Immature natural killer cell (primary cell): ENCODE measurements around the gene PNLIPRP1. TPM values are rescaled to one million over a fixed set of nuclear protein-coding genes. Genes with fewer than 3 reads are reported as not detected.

Experiments
- DNase-seq, 3 donors: peaks; one replicate each; pipeline ENCODE4 v3.0.0; 2022; ENCODE audit warnings: mixed read lengths in 1 of 3
- H3K27ac Mint-ChIP-seq, 6 donors: one replicate each; pipeline ENCODE4 v1.8.0; 2020; ENCODE audit warnings: mixed read lengths in 6 of 6, mild to moderate bottlenecking in 5 of 6, inconsistent platforms in 4 of 6, moderate library complexity in 3 of 6
- H3K27me3 Mint-ChIP-seq, 3 donors: one replicate each; pipeline ENCODE4 v1.8.0; 2020 to 2021; ENCODE audit warnings: low read depth in 3 of 3, mild to moderate bottlenecking in 3 of 3, mixed read lengths in 3 of 3, moderate library complexity in 3 of 3, inconsistent platforms in 1 of 3
- H3K36me3 Mint-ChIP-seq, 3 donors: one replicate each; pipeline ENCODE4 v1.8.0; 2020; ENCODE audit warnings: mixed read lengths in 3 of 3, inconsistent platforms in 2 of 3, mild to moderate bottlenecking in 2 of 3
- H3K4me1 Mint-ChIP-seq, 2 donors: one replicate each; pipeline ENCODE4 v1.8.0; 2020; ENCODE audit warnings: inconsistent platforms in 2 of 2, mild to moderate bottlenecking in 2 of 2, mixed read lengths in 2 of 2, moderate library complexity in 1 of 2
- H3K4me3 Mint-ChIP-seq, 5 donors: one replicate each; pipeline ENCODE4 v1.8.0; 2020; ENCODE audit warnings: mild to moderate bottlenecking in 5 of 5, mixed read lengths in 5 of 5, inconsistent platforms in 3 of 5, moderate library complexity in 3 of 5
- H3K9me3 Mint-ChIP-seq, 6 donors: one replicate each; pipeline ENCODE4 v1.8.0; 2020; ENCODE audit warnings: mild to moderate bottlenecking in 6 of 6, mixed read lengths in 6 of 6, inconsistent platforms in 4 of 6, moderate library complexity in 3 of 6
- polyA plus RNA-seq, 3 donors: library from polyadenylated mRNA; unstranded; fragments of 300-500 nt; fragmentation: Illumina TruSeq; gene quantifications; one replicate each; pipeline ENCODE4 v1.2.3, GENCODE V29; 2021

Gene PNLIPRP1
- polyA plus RNA-seq, 3 donors from 2014 or later: not detected

GRCh38 chr10:116656044-116656443 lies 65.3 kb downstream of the PNLIPRP1 start:
- Mint-ChIP-seq H3K4me1 (no peaks in the 10 kb centered on the region), H3K36me3 (no peaks in the 10 kb centered on the region), H3K4me3 (no peak overlapping the region), H3K27me3 (peaks cover 0 to 3% (median 3%) of the 10 kb centered on the region in 3 donors), H3K9me3 (peaks cover 0 to 4% (median 0%) of the 10 kb centered on the region in 6 donors), H3K27ac (no peak overlapping the region)
- no peak for DNase-seq

- H3K4me3 Mint-ChIP-seq: no peak overlapping the region
- no peak for DNase-seq
- peaks cover 0 to 4% (median 0%) of the 10 kb centered on the region in 6 donors for H3K9me3 Mint-ChIP-seq
- H3K27ac Mint-ChIP-seq: no peak overlapping the region
- H3K36me3 Mint-ChIP-seq: no peaks in the 10 kb centered on the region
- no peaks in the 10 kb centered on the region for H3K4me1 Mint-ChIP-seq
- H3K27me3 Mint-ChIP-seq: peaks cover 0 to 3% (median 1%) of the 10 kb centered on the region in 3 donors
Measured at GRCh38 chr10:116657863-116658551, 67.2 kb downstream of the PNLIPRP1 start.

Other genes starting within 250 kb of the PNLIPRP1 start
- not detected for gene PNLIPRP3, start 163.1 kb upstream of the PNLIPRP1 start, polyA plus RNA-seq
- gene PNLIP, start 45.0 kb upstream of the PNLIPRP1 start, polyA plus RNA-seq: not detected
- gene PNLIPRP2, start 30.0 kb downstream of the PNLIPRP1 start, polyA plus RNA-seq: not detected
- gene HSPA12A, start 151.6 kb downstream of the PNLIPRP1 start, polyA plus RNA-seq: under 1 TPM in 1 of 3 donors, not detected in 2; 0.04 TPM